GM18498 (cell line): ENCODE measurements around the gene PIEZO2.
"Not testable (repeated sequence)": the region's sequence is repeated elsewhere in the genome, so short reads cannot be mapped to it uniquely, and the experiment has no call there.

Experiments
- ATAC-seq: cut with Tn5 transposase; IDR thresholded peaks from one replicate; pipeline ENCODE4 v1.9.1; 2021; ENCODE audit warnings: mild to moderate bottlenecking, moderate library complexity; ENCODE audit not compliant: unreplicated experiment

Gene PIEZO2

DNA sequence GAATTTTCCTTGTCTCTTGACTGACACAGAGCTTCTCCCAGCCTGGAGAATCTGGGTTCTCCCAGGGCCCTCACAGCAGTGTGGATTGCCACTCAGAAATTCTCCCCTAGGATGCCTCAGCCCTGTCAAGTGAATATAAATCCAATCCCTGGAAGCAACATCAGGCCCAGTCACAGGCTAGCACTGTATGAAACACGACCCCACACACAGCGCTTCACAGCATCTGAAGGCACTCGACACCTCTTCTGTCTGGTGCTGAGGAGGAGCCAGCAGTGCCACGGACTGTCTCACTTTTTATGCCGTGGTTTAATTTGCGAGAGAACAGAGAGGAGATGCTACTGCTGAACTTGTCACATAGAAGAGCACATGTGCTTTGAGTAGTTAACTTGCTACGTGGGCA lies 459.0 kb downstream of the PIEZO2 start:
- ATAC-seq, result no peak

DNA sequence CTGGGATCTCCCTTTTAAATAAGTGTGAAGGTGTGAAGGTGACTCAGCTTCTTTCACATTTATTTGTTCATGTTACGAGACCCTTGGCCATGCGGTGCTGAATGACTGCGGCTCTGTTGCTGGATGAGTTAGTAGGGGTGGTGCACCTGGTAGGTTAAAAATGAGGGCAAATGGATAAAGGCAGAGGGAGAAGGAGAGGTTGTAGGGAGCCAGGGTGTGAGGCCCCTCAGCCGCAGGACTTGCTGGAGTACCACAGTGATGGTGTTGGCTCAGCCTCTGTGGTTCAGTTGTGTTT lies 459.4 kb downstream of the PIEZO2 start:
- no peak for ATAC-seq

DNA sequence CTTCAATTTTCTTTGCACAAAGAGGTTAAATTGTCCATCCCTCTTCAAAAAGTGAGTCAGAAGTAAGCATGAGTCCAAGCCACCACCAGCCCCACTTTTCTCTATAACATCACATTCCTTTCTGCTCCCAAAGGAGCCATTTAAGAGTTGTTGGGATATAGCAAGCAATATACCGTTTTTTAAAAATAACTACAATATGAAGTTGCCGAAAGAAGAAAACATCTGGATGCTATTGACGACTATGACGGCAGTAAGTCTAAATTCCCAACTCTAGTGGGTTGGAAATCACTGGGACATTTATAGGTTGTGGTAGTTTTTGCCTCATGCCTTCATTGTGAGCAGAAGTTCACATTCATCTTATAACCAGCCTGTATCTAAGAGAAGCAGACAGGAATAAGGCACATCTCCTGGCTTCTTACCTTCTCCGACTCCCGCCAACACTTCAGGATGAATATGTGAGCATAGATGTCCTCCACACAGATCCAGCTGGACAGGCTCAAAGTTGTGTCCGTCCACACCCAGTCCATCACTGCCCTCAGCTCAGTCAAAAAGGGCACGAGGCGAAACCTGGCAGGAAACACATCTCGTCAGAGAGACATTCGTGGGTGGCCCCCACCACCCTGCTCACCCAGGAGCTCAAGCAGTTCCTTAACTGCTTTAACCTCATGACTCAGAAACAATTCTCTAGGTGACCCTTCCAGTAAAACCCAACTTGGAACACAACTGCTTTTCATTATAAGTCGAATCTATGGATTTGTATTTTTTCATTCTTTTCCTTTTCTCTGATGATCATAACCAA lies 459.9 kb downstream of the PIEZO2 start:
- no peak for ATAC-seq

DNA sequence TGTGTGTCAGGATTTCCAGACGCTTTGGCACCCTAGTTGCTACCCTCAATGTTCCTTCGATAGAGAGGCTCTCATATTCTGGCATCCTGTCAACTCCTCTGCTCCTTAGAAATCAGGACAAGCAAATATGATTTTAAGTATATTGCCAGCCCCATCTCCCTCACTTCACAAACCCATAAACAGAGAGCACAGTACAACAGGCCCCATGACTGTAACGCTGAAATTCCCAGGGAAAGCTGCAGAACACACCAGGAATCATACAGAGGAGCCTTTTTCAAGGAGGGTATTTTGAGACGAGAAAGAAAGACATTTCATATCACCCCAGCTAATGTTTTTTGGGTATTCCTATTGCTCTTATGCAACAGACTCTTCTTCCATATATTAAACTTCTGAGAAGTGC lies 460.6 kb downstream of the PIEZO2 start:
- no peak for ATAC-seq

DNA sequence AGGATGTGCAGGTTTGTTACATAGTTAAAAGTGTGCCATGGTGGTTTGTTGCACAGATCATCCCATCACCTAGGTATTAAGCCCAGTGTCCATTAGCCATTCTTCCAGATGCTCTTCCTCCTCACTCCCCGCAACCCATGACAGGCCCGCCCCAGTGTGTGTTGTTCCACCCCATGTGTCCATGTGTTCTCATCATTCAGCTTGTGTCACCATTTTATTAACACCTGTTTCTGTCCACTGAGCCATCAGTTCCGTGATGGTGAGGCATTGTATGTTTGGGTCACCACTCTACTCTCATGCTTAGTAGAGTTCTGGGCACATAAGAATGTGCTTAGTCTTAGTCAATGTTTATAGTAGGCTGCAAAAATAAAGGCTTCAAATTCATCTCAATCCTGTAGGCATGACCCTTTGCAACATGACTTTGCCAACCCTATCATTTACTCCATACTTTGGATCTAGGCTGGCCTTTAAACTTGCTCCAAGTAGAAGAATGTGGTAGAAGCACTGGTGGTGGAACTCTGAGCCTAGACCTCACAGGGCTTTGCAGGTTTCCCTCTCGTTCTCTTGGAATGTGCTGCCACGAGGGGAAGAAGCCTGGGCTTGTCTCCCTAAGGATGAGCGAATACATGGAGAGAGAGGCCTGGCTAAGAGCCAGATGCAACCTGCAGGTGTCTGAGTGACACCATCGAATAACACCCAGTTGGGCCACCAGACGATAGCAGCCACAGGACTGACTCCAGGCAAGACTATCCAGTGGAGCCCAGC lies 462.0 kb downstream of the PIEZO2 start:
- no peak for ATAC-seq

DNA sequence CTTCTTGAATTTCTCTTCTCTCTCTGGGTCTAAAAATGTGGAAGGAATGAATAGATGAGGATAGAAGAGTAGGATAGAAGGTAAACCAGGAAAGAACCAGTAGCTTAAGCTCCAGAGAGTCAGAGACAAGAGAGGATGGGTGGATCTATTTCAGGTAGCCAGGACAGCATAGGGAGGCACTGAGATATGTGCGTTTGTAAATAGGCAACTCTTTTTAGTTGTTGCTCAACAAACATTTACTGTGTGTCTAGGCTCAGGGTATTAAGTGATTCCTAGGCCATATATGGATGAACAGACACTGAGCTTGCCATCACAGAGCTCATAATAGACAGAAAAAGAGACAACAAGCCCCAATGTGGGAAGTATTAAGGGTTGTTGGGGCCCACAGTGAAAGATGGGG lies 463.1 kb downstream of the PIEZO2 start:
- ATAC-seq, result no peak

DNA sequence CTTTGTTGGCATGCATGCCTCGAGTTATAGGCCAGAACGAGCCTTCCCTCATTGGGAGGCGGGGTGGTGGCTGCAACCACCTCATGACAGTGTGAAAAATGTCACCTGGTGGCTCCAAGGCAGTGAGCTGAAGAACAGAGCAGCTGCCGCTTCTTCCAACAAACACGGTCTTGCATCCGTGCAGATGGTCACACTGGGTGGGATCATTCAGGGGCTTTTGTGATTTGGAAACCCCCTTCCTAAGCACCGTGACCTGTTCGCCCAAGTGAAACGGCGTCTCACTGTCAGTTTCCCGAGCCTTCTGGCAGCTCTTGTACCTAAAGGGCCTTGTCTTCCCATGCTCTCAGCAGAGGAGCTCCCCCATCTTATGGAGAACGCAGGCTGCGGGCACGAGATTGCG lies 463.9 kb downstream of the PIEZO2 start:
- no peak for ATAC-seq

DNA sequence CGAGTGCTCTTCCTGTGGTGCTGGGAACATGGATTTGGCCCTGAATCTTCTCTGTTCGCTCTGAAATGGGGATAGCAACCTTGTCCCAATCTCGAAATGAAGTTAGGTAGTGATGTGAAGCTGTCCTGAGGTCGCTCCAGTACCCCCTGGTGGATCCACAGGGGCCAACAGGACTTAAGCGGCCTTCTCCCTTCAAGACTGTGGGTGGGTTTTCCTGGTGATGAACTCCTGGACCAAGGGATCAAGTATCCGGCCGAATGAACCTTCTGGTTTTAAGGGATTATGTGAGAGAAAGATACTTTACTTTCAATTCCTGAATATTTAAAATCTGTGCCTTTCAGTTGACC lies 467.0 kb downstream of the PIEZO2 start:
- no peak for ATAC-seq

DNA sequence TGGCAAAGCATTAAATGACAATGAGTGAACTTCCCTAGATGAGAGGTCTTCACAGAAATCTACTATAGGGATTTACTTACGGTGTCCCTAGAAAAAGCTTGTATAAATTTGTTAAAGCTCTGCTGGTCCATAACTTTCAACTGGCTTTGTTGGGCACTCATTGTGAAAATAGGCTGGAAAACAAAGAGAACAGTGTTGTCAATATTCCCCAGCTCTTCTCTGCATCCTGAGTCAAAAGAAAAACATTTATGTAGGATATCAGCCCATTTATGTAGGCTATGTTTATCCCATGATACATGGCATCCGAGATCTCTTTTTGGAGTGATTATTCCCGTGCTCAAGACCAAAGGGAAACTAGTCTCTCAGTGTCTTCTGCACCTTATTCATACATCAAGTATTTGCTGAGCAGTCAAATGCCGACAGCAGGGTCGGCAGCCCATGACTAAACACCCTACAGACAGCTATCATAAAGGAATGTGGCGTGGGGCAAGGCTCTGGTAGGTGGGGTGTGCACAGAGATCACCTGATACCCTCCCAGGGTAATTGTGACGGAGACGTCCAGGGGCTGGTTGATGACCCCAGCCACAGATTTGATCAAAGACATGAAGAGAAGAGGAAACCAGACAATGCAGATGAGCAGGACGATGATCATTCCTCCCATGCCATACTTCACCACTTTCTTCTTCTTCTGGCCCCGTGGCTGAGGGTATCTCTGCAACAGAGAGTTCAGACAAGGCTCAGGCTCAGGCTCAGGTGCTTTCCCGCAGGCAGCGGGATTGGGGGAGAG lies 467.6 kb downstream of the PIEZO2 start:
- no peak for ATAC-seq

DNA sequence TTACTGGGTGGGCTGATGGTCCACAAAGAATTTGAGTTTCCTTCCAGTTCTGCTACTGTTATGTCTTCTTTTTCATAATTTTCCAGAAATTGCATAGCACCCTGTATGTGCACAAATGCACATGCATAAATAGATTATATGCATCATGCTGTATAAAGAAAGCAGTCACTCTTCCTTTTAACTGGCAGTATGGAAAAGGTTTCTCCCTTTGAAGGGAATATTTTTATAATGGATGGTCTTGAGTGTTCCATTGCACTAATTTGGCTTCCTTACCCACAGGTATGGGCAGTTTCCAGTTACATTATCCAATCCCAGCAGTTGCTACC lies 469.1 kb downstream of the PIEZO2 start:
- no peak for ATAC-seq

DNA sequence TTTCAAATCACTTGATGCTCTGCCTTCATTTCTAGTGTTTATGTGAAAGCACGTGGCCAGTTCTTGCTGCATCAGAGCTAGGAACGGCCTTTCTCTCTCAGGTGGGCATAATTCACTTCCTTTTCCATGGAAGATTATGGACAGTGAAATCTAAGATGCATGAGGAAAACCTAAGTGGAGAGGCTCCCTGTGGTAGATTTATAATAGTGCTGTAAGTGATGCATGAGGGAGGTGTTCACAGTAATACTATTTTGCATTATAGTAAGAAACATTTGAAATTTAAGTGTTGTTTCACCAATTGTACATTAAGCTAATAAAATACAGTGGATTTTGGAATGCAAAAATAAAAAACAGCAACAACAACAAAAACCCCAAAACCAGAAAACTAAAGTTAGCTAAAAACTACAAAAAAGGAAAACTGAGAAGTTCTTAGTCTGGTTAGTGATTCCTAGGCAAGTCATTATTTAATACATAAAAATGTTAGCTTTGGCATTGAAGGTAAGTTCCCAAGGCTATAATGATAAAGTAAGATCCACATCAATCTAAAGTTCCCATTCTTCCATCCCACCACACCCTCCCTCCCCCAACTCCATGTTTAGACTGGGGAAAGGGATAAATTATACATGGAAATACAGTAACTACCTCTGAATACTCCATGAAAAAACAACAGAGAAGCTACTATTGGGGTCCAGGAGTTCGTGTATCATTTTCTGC lies 469.7 kb downstream of the PIEZO2 start:
- ATAC-seq, result no peak

DNA sequence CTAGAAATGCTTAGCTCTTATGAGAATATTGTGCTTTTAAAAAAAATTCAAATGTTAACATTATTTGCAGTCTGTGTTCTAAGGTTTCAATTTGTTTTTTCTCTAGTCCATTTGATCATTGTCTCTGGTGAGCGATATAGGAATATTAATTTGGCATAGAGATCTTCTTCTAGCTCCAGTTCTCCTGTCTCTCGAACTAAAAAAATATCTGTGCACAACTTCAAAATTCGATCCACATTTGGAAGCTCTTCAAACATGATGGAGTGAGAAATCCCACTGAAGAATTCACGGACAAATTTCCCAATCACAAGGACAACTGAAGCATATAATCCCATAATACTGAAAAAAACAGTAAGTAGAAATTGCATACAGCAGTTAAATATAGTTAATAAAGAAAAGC lies 477.9 kb downstream of the PIEZO2 start:
- ATAC-seq, result no peak

DNA sequence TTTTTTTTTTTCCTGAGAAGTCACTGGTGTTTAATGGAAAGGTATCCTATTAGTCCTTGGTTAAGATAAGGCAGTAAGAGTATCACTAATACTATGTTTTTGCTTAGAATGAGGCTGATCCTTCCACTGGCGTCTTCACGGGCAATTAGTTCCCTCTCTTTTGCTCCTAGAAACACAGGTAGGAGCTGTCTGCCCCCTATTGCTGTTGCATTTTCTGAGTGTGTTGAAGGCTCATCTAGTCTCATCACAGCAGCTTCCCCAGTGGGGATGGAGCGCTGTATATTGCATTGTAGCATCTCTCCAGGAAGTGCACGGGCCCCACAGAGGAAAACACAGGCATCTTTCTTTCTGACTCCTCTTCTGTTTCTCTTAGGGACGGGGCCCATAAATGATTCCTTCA lies 478.5 kb downstream of the PIEZO2 start:
- no peak for ATAC-seq

DNA sequence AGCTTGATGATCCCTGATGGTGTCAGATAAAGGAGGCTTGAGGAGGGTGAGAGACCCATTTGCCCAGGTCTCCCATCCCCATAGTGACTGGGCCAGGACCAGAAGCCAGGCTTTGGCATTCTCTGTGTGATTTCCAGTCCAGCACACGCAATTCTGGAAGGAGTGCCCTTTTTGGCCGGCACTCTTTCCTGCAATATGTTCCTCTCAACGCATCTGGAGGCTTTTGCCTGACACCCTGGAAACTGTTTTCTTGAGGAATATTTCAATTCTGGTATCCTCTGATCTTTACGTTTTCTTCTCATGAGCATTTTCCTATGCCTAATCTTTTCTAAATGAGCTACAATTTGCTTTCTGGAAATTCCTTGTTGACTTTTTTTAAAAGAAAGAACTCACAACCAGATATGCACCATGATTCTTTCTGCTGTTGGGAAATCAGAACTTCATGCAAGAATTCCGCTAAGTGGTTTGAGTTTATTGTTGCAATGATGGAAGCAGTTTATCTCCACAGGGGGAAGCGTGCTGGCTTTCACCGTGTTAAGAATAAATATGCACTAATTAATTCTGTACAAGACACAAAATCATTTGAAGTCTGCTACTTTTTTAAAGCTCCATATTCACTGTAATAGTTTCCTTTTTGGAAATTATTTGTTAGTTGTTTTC lies 479.8 kb downstream of the PIEZO2 start:
- ATAC-seq, result no peak

DNA sequence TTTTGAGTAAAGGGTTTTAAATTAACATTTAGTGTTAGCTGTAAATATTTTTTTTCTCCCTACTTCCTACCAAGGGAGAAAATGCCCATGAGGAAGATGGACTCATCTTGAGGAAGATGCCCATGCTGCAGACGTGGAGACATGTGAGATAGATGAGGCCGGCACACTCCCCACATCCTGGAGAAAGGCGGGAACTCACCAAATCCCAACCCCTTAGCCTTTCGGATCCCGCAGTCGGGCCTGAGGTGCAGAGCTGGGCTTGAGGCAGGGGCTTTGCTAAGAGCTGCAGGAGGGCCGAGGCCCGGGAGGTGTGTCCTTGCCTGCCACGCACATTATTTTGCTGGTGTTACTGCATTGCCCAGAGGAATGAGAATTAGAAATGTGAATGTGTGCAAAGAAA lies 485.6 kb downstream of the PIEZO2 start:
- ATAC-seq, result no peak

DNA sequence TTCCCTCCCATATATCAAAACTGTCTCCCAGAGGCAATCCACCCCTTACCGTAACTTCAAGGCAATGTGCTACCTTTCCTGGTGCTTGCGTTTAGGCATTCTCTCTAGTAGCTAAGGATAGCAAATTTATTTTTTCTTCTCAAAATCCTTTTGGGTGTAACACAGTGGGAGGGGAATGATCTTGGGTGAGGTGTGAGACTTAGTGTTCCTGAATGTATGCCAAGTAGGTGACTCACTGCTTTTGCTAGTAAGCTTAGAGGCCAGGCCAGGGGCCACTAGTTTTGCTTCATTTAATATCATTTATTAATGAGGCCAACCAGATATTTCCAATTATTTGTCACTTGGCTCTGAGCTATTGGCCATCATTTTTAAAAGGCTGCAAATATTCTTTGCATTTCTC lies 488.1 kb downstream of the PIEZO2 start:
- no peak for ATAC-seq

DNA sequence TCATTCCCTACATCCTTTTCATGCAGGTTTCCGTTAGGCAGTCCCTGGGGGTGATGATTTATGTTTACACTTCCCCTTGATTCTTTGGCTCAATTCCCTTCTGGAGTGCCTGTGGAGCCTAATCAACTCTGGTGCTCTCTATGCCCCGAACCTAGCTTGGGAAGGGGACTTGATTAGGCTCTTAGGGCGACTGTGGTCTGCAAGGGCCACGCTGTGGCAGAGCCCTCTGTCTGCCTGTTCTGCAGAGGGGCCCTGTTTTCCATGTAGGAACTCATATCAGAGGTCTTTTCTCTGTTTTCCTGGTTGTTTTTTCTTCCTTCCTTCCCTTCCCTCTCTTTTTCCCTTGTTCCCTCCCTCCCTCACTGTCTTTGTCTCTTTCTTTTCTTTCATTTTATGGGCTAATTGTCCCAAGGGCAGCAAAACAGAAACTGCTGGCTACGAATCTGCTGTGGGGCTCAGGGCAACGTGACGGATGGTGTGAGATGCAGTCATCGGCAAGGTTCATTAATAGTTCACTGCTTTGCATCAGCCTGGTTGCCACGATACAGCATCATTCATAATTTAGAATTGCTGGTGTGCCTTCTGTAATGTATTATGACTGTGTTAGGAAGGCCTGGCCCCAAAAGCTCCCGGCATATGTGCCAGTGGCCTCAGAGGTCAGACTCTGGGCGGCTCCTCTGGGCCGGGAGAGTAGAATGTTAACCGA lies 489.0 kb downstream of the PIEZO2 start:
- ATAC-seq, result no peak

DNA sequence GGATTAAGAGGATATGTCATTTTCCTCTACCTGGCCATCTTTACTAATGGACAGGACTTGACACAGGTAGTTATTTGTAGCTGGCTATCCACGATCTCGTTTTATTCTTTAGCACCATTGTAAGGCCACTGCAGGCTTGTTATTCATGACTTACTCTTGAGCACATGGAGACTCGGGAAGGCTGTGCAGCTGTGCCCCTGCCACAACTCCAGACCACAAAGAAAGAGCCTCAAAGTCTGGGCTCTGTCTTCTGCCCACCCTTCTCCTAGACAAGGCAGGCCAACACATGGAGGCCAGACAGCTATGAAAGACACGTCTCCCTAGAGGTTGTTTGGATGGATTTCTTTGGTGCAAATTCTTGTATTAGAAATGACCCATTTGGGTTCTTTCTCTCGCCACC lies 489.8 kb downstream of the PIEZO2 start:
- no peak for ATAC-seq

DNA sequence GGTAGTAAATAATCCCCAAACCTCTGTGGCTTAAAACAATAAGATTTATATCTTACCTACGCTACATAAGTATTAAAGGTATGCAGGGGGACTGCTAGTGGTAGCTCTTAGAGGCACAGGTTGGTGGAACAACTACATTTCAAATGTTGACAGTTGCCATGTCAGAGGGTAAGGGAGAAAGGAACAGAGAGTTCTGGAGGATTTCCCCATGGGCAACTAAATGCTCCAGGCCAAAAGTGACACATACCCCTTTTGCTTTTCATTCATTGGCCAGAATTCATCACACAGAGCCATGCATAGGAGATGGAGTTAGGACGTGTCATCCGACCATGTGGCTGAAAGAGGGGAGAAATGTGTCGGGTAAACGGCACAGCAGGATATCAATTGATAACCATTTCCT lies 490.4 kb downstream of the PIEZO2 start:
- no peak for ATAC-seq

DNA sequence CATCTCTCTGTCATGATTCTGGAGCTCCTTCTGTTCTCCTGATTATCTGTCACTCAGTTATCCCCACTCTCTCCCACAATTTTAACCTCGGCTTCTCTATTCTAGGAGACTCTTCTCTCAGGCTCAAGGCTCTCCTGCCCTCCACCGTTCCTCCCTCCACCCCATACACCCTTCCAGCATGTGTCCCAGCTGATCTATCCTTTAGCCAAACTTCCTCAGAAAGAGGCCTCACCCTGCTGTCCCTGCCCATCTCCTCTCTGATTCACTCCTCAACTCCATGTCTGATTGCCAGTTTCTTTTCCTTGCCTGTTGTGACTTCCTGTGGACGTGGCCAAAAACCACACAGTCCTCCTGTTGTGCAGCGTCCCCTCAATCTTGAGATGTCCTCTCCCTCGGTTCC lies 505.4 kb downstream of the PIEZO2 start:
- not testable (repeated sequence) for ATAC-seq
